ENCODE measurements around the gene SERPINA4. TPM values are rescaled to one million over a fixed set of nuclear protein-coding genes. Genes with fewer than 3 reads are reported as not detected.
A peak's percentile ranks its signal among the peaks of the same experiment; 100 is the strongest.

Gene SERPINA4
- total and polyA plus RNA-seq, 2 of the 13 experiments (the other 11 are each of a cell fraction or from before 2014, with no cell fraction given), result 39.1 to 57.8 TPM

DNA sequence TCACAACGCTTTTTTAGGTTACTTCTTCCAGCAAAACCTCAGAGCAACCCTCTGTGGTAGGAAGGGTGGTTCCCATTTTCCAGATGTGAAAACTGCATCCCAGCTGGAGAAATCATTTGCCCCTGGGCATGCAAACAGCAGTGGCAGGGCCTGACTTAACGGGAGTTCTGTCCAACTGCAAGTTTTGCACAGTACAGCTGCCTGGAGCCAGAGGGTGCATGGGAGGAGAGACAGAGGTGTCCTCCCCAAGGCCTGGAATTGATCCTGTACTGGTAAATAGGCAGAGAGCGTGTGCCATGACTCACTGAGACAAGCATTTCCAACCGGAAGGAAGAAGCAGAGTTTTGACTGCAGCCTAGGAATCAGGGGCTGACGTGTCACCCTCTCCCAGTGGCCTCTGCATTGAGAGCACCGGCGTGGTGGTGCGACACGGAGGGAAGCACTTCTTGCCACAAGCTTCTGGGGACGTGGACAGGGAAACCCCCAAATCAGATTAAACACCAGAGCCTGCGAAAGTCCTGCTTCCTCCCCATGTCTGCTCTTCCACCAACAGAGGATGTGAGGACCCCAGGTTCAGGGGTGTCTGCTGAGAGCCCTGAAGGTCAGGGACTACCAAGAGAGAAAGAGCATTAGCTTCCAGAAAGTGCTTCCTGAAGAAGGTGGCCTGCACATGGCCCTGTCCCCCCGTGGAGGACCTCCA is 19.0 kb upstream of the SERPINA4 start:
- Histone ChIP-seq H3K79me2 (ENCODE audit: insufficient read depth, low read length) (no peaks in the 10 kb centered on the region), H3K4me1 (ENCODE audit: insufficient read depth, low read length) (peaks cover 98% of the 10 kb centered on the region), H3K9ac (ENCODE audit: insufficient read depth, low read depth, low read length) (peak overlapping the region; percentile 41), H3K27ac (ENCODE audit: extremely low read length, insufficient read depth, low read length) (peak overlapping the region; percentile 43), H3K4me2 (ENCODE audit: low read depth, low read length) (peak overlapping the region; percentile 30), H3K27me3 (ENCODE audit: control insufficient read depth in 1 of 2, insufficient read depth in 2 of 2, low read length in 2 of 2) (no peaks in the 10 kb centered on the region), H3K4me3 (replicated peaks in 1 of 3; ENCODE audit: insufficient read depth in 1 of 3, low read depth in 2 of 3, low read length in 3 of 3) (no peak overlapping the region; a peak in 1 of 6 replicates), H3K9me3 (ENCODE audit: low read length) (no peaks in the 10 kb centered on the region), H4K20me1 (ENCODE audit: insufficient read depth, low read length) (no peaks in the 10 kb centered on the region), H3K36me3 (replicated peaks in 1 of 2; ENCODE audit: control insufficient read depth in 1 of 2, insufficient read depth in 2 of 2, low read length in 2 of 2) (no peaks in the 10 kb centered on the region), H2AFZ (ENCODE audit: low read length) (no peak overlapping the region)
- 59% methylated on average over 5 of the region's 12 CpGs for whole genome bisulfite sequencing (ENCODE audit: low lambda C conversion rate)
- intact Hi-C loops (cut with micrococcal nuclease; ENCODE audit: unreplicated experiment) (loop anchor here (5.0 kb wide), 2 partner anchors 35 to 140 kb away; partner anchors contain the start of gene SERPINA12), in situ Hi-C loops (cut with HindIII; ENCODE audit: extremely low pct_ligation_motif_present, low pct_unique_long_range_greater_than_20kb) (loop anchor here (10.0 kb wide), 1 partner anchor 143 kb away; no protein-coding TSS in a partner anchor)
- BruUV-seq (replicated peaks), result no TSS peak
- FAIRE-seq (no peak), DNase-seq (ENCODE audit: low spot score) (peak; percentile 80), ATAC-seq (peak; percentile 73)
- POLR2A ChIA-PET, result interaction anchor here (1.6 to 2.0 kb wide), 2 partner anchors 20 to 57 kb away, joined by 5 to 8 read pairs; no protein-coding TSS in a partner anchor
- CTCF ChIA-PET (ENCODE audit: low intra/inter-chr PET ratio, low total read pairs), result interaction anchor here (0.8 kb wide), 1 partner anchor 139 kb away, joined by 3 read pairs; no protein-coding TSS in a partner anchor
- peak; percentile 69; the same call in 1 of the 2 replicates for TF ChIP-seq RXRB (CRISPR knock-in tag; IDR thresholded peaks at IDR 0.05; ENCODE audit: borderline replicate concordance)
- TF ChIP-seq ZNF614 (CRISPR knock-in tag; IDR thresholded peaks at IDR 0.05; ENCODE audit: borderline replicate concordance), result peak; percentile 37; the same call in 1 of the 2 replicates
- TF ChIP-seq MYNN (CRISPR knock-in tag; IDR thresholded peaks at IDR 0.05; ENCODE audit: low read depth), result 0 out of 2 replicates have a peak, but pooled peaks have one; percentile 32
- TF ChIP-seq PAF1 (CRISPR knock-in tag; IDR thresholded peaks at IDR 0.05), result no peak
- TF ChIP-seq POGZ (CRISPR knock-in tag; IDR thresholded peaks at IDR 0.05), result 0 out of 2 replicates have a peak, but pooled peaks have one; percentile 35
- TF ChIP-seq, protein P1, sequence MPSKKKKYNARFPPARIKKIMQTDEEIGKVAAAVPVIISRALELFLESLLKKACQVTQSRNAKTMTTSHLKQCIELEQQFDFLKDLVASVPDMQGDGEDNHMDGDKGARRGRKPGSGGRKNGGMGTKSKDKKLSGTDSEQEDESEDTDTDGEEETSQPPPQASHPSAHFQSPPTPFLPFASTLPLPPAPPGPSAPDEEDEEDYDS (CRISPR knock-in tag; IDR thresholded peaks at IDR 0.05), result peak; percentile 49
- 0 out of 2 replicates have a peak, but pooled peaks have one; percentile 39 for TF ChIP-seq HDAC1 (CRISPR knock-in tag; IDR thresholded peaks at IDR 0.05)
- TF ChIP-seq MEIS1 (CRISPR knock-in tag; IDR thresholded peaks at IDR 0.05; ENCODE audit: borderline replicate concordance), result 0 out of 2 replicates have a peak, but pooled peaks have one; percentile 56
- TF ChIP-seq ZNF263 (CRISPR knock-in tag; IDR thresholded peaks at IDR 0.05), result peak; percentile 68; the same call in 1 of the 2 replicates
- 0 out of 2 replicates have a peak, but pooled peaks have one; percentile 30 for TF ChIP-seq BCL6 (CRISPR knock-in tag; IDR thresholded peaks at IDR 0.05)
- peak; percentile 64 for TF ChIP-seq JUN (CRISPR knock-in tag; IDR thresholded peaks at IDR 0.05)
- TF ChIP-seq, protein P2, sequence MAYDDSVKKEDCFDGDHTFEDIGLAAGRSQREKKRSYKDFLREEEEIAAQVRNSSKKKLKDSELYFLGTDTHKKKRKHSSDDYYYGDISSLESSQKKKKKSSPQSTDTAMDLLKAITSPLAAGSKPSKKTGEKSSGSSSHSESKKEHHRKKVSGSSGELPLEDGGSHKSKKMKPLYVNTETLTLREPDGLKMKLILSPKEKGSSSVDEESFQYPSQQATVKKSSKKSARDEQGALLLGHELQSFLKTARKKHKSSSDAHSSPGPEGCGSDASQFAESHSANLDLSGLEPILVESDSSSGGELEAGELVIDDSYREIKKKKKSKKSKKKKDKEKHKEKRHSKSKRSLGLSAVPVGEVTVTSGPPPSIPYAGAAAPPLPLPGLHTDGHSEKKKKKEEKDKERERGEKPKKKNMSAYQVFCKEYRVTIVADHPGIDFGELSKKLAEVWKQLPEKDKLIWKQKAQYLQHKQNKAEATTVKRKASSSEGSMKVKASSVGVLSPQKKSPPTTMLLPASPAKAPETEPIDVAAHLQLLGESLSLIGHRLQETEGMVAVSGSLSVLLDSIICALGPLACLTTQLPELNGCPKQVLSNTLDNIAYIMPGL (CRISPR knock-in tag; IDR thresholded peaks at IDR 0.05; ENCODE audit: borderline replicate concordance in 1 of 2, low read depth in 1 of 2), result 0 out of 4 replicates have a peak, but pooled peaks of 1 of the 2 experiments have one; percentile 28
- peak; percentile 76 for TF ChIP-seq GATAD2A (CRISPR knock-in tag; IDR thresholded peaks at IDR 0.05)
- TF ChIP-seq RARA (CRISPR knock-in tag; IDR thresholded peaks at IDR 0.05), result peak; percentile 79
- peak; percentile 26; the same call in 1 of the 2 replicates for TF ChIP-seq HDAC2 (CRISPR knock-in tag; IDR thresholded peaks at IDR 0.05)
- 0 out of 2 replicates have a peak, but pooled peaks have one; percentile 19 for TF ChIP-seq PPARG (CRISPR knock-in tag; conservative IDR thresholded peaks at IDR 0.05)
- TF ChIP-seq, protein P3, sequence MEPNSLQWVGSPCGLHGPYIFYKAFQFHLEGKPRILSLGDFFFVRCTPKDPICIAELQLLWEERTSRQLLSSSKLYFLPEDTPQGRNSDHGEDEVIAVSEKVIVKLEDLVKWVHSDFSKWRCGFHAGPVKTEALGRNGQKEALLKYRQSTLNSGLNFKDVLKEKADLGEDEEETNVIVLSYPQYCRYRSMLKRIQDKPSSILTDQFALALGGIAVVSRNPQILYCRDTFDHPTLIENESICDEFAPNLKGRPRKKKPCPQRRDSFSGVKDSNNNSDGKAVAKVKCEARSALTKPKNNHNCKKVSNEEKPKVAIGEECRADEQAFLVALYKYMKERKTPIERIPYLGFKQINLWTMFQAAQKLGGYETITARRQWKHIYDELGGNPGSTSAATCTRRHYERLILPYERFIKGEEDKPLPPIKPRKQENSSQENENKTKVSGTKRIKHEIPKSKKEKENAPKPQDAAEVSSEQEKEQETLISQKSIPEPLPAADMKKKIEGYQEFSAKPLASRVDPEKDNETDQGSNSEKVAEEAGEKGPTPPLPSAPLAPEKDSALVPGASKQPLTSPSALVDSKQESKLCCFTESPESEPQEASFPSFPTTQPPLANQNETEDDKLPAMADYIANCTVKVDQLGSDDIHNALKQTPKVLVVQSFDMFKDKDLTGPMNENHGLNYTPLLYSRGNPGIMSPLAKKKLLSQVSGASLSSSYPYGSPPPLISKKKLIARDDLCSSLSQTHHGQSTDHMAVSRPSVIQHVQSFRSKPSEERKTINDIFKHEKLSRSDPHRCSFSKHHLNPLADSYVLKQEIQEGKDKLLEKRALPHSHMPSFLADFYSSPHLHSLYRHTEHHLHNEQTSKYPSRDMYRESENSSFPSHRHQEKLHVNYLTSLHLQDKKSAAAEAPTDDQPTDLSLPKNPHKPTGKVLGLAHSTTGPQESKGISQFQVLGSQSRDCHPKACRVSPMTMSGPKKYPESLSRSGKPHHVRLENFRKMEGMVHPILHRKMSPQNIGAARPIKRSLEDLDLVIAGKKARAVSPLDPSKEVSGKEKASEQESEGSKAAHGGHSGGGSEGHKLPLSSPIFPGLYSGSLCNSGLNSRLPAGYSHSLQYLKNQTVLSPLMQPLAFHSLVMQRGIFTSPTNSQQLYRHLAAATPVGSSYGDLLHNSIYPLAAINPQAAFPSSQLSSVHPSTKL (CRISPR knock-in tag; IDR thresholded peaks at IDR 0.05), result peak; percentile 70
- TF ChIP-seq FOXJ3 (CRISPR knock-in tag; IDR thresholded peaks at IDR 0.05; ENCODE audit: borderline replicate concordance), result no peak

Measured in HepG2 (cell line).